Subcutaneous abdominal adipose tissue (tissue), 5 donors: ENCODE data around the gene GSX2.
A peak's percentile ranks its signal among the peaks of the same experiment; 100 is the strongest.

Experiments
- H3K27ac ChIP-seq: one replicate; pipeline ENCODE4 v1.7.0; 2013; ENCODE audit warnings: low read depth, mild to moderate bottlenecking, inconsistent platforms, low read length, moderate library complexity
- H3K27me3 ChIP-seq, 5 donors: one replicate each; pipeline ENCODE4 v1.7.0; 2013; ENCODE audit warnings: low read length in 5 of 5, inconsistent platforms in 1 of 5; ENCODE audit not compliant: control insufficient read depth in 5 of 5, insufficient read depth in 4 of 5
- H3K36me3 ChIP-seq, 5 donors: one replicate each; pipeline ENCODE4 v1.7.0; 2013; ENCODE audit warnings: low read length in 5 of 5; ENCODE audit not compliant: control insufficient read depth in 5 of 5, insufficient read depth in 5 of 5
- H3K4me1 ChIP-seq, 5 donors: one replicate each; pipeline ENCODE4 v1.7.0; 2013; ENCODE audit warnings: low read length in 5 of 5, mild to moderate bottlenecking in 3 of 5, moderate library complexity in 1 of 5; ENCODE audit not compliant: control insufficient read depth in 5 of 5, insufficient read depth in 5 of 5
- H3K4me3 ChIP-seq, 5 donors: one replicate each; pipeline ENCODE4 v1.7.0; 2013; ENCODE audit warnings: low read length in 5 of 5, low read depth in 1 of 5
- H3K9ac ChIP-seq, 5 donors: one replicate each; pipeline ENCODE4 v1.7.0; 2013; ENCODE audit warnings: low read length in 5 of 5, mild to moderate bottlenecking in 4 of 5, moderate library complexity in 3 of 5
- H3K9me3 ChIP-seq, 5 donors: one replicate each; pipeline ENCODE4 v1.7.0; 2013; ENCODE audit warnings: low read length in 5 of 5; ENCODE audit not compliant: control insufficient read depth in 5 of 5
- donor health status: healthy.
- donor health status: healthy.
- donor health status: healthy.
- donor health status: healthy.
- donor health status: healthy.

GSX2 gene

DNA sequence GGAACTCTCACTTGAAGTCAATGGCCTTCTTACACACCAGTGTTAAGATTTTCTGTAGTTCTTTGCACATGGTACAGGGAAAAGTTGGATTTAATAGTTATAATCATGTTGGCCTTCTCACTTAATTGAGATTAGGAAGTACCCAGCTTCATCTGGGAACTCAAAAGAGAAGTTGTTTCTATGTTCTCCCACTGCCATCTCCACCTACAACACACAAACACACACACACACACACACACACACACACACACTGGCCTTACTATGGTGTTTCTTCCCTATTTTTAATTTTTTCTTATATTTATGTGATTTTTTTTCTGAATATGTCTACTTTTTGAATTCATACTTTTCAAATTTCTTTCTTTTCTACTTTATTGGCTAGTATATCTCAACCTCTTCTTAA, 25.6 kb upstream of the GSX2 start:
- Histone ChIP-seq H3K27me3 (no peaks in the 10 kb centered on the region), H3K36me3 (no peaks in the 10 kb centered on the region), H3K9ac (no peak overlapping the region), H3K9me3 (no peaks in the 10 kb centered on the region), H3K27ac (no peak overlapping the region), H3K4me1 (no peaks in the 10 kb centered on the region), H3K4me3 (no peak overlapping the region)

DNA sequence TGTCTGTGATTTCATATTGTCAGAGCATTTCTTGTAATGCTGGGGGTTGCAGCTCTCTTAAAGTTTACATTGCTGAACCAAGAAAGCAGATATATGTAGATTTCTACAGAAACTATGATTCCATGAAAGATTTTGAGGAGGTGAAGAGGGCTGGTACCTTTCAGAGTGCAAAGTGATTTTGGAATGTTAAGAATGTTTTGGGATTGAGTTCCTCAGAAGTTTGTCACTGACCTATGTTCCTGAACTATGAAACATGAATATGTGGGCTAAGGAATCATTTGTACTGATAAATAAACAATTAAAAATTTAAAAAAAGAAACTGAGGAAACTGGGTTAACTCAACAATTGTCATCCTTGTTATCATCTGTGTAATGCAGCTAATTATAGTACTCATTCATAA, 23.3 kb upstream of the GSX2 start:
- Histone ChIP-seq H3K4me3 (no peak overlapping the region), H3K36me3 (no peaks in the 10 kb centered on the region), H3K9me3 (no peaks in the 10 kb centered on the region), H3K27ac (no peak overlapping the region), H3K9ac (no peak overlapping the region), H3K27me3 (no peaks in the 10 kb centered on the region), H3K4me1 (no peaks in the 10 kb centered on the region)

DNA sequence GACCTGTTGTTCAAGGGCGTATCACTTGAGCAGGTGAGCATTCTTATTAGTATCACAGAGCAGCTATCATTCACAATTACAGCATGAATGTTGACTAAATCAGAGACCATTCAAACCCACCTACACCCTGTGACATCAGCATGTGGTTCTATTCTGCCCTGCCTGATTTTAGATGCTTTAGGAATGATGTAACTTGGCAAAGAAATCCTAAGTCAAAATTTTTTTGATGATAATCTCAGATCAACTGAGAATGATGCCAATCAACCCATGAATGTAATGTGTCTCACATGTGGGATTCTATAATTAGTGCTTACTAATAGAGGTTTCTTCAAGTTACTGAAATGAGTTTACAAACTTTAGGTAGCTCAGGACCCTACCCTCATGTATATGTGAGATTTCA, 22.2 kb upstream of the GSX2 start:
- Histone ChIP-seq H3K4me3 (no peak overlapping the region), H3K27ac (no peak overlapping the region), H3K36me3 (no peaks in the 10 kb centered on the region), H3K27me3 (no peaks in the 10 kb centered on the region), H3K9ac (no peak overlapping the region), H3K9me3 (no peaks in the 10 kb centered on the region), H3K4me1 (no peaks in the 10 kb centered on the region)

DNA sequence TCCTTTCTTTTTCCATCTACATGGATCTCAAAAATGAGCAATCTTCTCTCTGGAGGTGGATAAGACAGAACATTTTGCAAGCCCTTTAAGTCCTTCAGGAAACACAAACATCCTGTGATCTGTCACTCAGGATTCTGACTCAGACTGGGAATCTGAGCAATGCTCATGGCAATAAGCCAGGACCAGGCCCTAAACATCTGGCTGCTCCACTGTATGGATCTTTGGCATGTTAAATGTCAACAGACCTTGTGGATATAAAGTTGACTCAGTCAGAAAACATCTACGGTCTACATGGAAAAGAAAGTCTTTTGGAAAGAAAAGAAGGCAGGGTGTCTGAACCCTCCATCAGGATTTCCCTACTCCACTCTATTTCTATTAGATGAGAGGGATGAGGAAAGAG, 17.8 kb upstream of the GSX2 start:
- Histone ChIP-seq H3K4me3 (no peak overlapping the region), H3K27ac (no peak overlapping the region), H3K27me3 (no peaks in the 10 kb centered on the region), H3K9ac (no peak overlapping the region), H3K36me3 (no peaks in the 10 kb centered on the region), H3K9me3 (no peaks in the 10 kb centered on the region), H3K4me1 (no peaks in the 10 kb centered on the region)

DNA sequence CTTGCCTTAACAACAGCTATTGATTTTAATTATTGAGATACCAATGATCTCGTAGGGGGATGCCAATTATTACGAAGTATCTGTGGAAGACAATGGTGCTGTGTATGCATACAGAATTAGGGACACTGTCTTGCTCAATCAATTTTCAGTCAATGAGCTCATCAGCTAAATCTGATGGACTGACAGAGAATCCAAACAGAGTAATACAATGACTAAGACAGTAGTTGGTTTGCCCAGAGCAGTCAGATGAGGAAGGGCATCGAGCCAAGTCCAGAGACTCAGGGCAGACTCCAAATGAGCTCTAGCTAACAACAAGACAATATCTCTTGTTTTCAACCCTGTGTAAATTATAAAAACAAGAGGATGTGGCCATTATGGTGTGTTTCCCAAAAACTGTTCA, 14.7 kb upstream of the GSX2 start:
- Histone ChIP-seq H3K36me3 (no peaks in the 10 kb centered on the region), H3K27me3 (no peaks in the 10 kb centered on the region), H3K9me3 (no peaks in the 10 kb centered on the region)

DNA sequence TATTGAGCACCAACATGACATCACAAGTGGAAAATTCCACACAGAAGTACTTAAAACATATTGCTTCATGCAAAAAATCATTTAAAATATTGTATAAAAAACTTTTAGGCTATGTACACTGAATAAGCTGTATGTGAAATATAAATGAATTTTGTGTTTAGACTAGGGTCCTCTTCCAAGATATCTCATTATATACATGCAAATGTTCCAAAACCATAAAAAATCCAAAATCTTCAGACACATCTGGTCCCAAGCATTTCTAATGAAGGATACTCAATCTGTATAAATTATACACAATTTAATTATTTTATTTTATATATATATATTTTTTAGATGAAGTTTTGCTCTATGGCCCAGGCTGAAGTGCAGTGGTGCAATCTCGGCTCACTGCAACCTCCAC, 10.1 kb upstream of the GSX2 start:
- Histone ChIP-seq H3K9ac (no peak overlapping the region), H3K36me3 (no peaks in the 10 kb centered on the region), H3K27ac (no peak overlapping the region), H3K4me3 (no peak overlapping the region), H3K27me3 (peaks cover 3 to 34% (median 14%) of the 10 kb centered on the region in 5 donors), H3K4me1 (peaks cover 0 to 22% (median 16%) of the 10 kb centered on the region in 5 donors), H3K9me3 (no peaks in the 10 kb centered on the region)

More for the DNA sequence above, 14.7 kb upstream of the GSX2 start:
- Histone ChIP-seq H3K4me1 (no peaks in the 10 kb centered on the region), H3K9ac (no peak overlapping the region), H3K27ac (no peak overlapping the region), H3K4me3 (no peak overlapping the region)

DNA sequence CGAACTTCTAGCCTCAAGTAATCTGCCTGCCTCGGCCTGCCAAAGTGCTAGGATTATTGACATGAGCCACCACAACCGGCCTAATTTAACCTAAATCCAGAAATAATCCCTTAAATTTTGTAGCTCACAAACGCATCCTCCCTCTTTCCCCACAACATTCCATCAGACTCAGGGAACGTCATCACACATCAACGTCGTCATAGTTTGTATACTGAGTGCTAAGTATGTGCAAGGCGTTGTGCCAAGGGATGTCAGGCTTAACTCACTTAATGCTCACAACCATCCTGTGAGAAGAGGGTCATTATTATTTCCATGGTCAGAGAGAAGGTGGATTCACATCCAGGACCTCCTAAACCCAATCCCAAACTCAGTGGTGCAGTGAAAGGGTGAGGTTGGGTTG, 9.6 kb upstream of the GSX2 start:
- Histone ChIP-seq H3K4me1 (peaks cover 0 to 22% (median 16%) of the 10 kb centered on the region in 5 donors), H3K27me3 (peaks cover 8 to 40% (median 19%) of the 10 kb centered on the region in 5 donors), H3K9ac (no peak overlapping the region), H3K27ac (no peak overlapping the region), H3K4me3 (no peak overlapping the region), H3K9me3 (no peaks in the 10 kb centered on the region), H3K36me3 (no peaks in the 10 kb centered on the region)

DNA sequence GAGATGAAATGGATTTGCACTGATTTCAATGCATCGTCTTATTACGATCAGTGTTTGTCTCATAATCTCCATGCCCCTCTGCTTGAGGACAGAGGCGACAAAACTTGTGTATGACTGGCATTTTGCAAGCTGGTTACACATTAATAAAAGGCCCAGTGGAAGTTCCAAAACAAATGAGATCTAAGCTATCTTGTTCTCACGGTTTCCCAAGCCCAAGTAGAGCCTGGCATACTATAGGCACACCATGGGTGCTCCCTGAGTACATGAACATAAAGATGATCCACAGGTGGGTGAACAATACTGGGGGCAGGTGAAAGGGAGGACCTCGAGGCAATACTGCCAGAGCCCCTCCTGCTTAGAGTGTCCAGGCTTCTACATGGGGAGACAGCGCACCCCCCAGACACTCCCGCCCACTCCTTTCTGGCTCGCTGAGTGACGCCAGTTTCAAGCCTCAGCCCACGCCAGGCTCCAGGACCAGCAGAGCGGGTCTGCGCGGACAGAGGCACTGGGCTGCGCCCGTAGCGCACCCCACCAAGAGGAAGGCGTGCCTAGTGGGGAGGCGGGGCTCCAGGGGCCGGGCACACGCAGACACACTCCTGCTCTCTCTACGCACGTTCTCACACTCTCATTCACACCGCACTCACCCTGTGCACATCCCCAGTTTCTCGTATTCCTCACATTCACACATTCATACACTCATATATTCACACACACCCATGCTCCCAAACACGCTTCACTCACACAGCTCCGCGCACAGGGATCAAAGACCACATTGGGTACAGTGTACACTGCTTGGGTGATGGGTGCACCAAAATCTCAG, 8.9 kb upstream of the GSX2 start:
- H3K9me3 ChIP-seq, result no peaks in the 10 kb centered on the region
- peak overlapping the region; percentile 58 to 90 (median 82) for H3K4me3 ChIP-seq
- H3K9ac ChIP-seq, result peak overlapping the region in 2 of 5 donors; percentile 3 to 66
- H3K27ac ChIP-seq, result no peak overlapping the region
- H3K27me3 ChIP-seq, result peaks cover 8 to 44% (median 25%) of the 10 kb centered on the region in 5 donors
- H3K36me3 ChIP-seq, result no peaks in the 10 kb centered on the region
- H3K4me1 ChIP-seq, result peaks cover 0 to 22% (median 16%) of the 10 kb centered on the region in 5 donors

DNA sequence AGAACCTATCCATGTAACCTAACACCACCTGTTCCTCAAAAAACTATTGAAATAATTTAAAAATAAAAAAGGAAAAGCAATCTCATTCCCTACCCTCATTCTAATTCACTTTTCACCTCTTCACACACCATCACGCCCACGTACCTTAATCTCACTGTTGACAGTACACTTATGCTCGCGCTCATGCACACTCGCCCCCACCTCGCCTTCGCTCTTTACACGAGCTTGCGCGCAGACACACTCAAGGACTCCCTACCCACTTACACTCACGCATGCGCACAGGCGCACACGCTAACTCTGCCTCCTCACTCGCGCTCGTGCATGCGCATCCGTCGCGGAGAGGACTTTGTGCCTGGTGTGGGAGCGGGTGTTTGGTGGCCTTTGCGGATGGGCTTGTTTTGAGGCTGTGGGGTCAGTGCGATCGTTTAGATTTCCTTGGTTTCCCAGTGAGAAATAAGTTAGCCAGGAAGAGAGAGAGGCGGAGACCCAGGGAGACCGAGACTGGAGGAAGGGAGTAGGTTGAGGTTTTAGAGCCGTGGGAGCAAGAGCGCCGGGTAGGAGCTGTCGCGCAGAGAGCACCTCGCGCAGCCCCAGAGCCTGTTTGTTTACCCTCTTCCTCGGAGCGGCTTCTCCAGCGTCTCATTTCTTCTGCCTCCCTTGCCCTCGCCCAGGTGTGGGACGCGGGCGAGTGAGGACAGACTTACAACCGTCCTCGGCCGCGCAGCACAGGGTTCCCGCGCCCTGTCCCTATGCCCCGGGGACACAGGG, 8.1 kb upstream of the GSX2 start:
- Histone ChIP-seq H3K27me3 (peaks cover 8 to 49% (median 33%) of the 10 kb centered on the region in 5 donors), H3K4me1 (peaks cover 0 to 22% (median 16%) of the 10 kb centered on the region in 5 donors), H3K9me3 (no peaks in the 10 kb centered on the region), H3K27ac (no peak overlapping the region), H3K4me3 (peak overlapping the region; percentile 58 to 90 (median 82)), H3K9ac (peak overlapping the region in 3 of 5 donors; percentile 3 to 66 (median 29)), H3K36me3 (no peaks in the 10 kb centered on the region)
